ENCODE measurements around the gene PAPPA2.
"Not testable (repeated sequence)": the region's sequence is repeated elsewhere in the genome, so short reads cannot be mapped to it uniquely, and the experiment has no call there.

The PAPPA2 gene

GRCh38 chr1:176634733-176635132 lies 171.8 kb downstream of the PAPPA2 start:
- CTCF ChIA-PET, DNase-seq: not testable (repeated sequence)

GRCh38 chr1:176638713-176639526 lies 175.9 kb downstream of the PAPPA2 start:
- no peak overlapping the region for H3K4me3 Mint-ChIP-seq
- no peaks in the 10 kb centered on the region for H3K4me1 Mint-ChIP-seq
- no peak overlapping the region for H3K27ac Mint-ChIP-seq
- H3K27me3 Mint-ChIP-seq: no peaks in the 10 kb centered on the region
- no peaks in the 10 kb centered on the region for H3K9me3 Mint-ChIP-seq
- CTCF ChIA-PET: no interaction called here
- no peaks in the 10 kb centered on the region for H3K36me3 Mint-ChIP-seq
- DNase-seq: no peak

More at GRCh38 chr1:176634733-176635132, 171.8 kb downstream of the PAPPA2 start:
- H3K27ac Mint-ChIP-seq, H3K27me3 Mint-ChIP-seq, H3K36me3 Mint-ChIP-seq, H3K4me3 Mint-ChIP-seq, H3K9me3 Mint-ChIP-seq, H3K4me1 Mint-ChIP-seq: not testable (repeated sequence)

- Mint-ChIP-seq H3K4me3 (no peak overlapping the region), H3K9me3 (peaks cover 3% of the 10 kb centered on the region), H3K27ac (no peak overlapping the region), H3K4me1 (no peaks in the 10 kb centered on the region), H3K36me3 (no peaks in the 10 kb centered on the region), H3K27me3 (no peaks in the 10 kb centered on the region)
- CTCF ChIA-PET: no interaction called here
- DNase-seq: no peak
Measured at GRCh38 chr1:176643536-176643935, 180.6 kb downstream of the PAPPA2 start.

GRCh38 chr1:176648556-176648955 lies 185.6 kb downstream of the PAPPA2 start:
- CTCF ChIA-PET: no interaction called here
- H3K36me3 Mint-ChIP-seq: no peaks in the 10 kb centered on the region
- H3K4me3 Mint-ChIP-seq: no peak overlapping the region
- H3K27ac Mint-ChIP-seq: no peak overlapping the region
- no peak for DNase-seq
- H3K27me3 Mint-ChIP-seq: no peaks in the 10 kb centered on the region
- peaks cover 11% of the 10 kb centered on the region for H3K9me3 Mint-ChIP-seq
- H3K4me1 Mint-ChIP-seq: no peaks in the 10 kb centered on the region

GRCh38 chr1:176656257-176656995 lies 193.5 kb downstream of the PAPPA2 start:
- CTCF ChIA-PET: no interaction called here
- Mint-ChIP-seq H3K9me3 (peaks cover 3% of the 10 kb centered on the region), H3K36me3 (no peaks in the 10 kb centered on the region), H3K4me1 (no peaks in the 10 kb centered on the region), H3K27ac (no peak overlapping the region), H3K4me3 (no peak overlapping the region), H3K27me3 (no peaks in the 10 kb centered on the region)
- DNase-seq: no peak

- Mint-ChIP-seq H3K9me3 (no peaks in the 10 kb centered on the region), H3K4me3 (no peak overlapping the region), H3K36me3 (no peaks in the 10 kb centered on the region), H3K4me1 (no peaks in the 10 kb centered on the region), H3K27me3 (no peaks in the 10 kb centered on the region), H3K27ac (no peak overlapping the region)
- DNase-seq: no peak
- CTCF ChIA-PET: no interaction called here
Measured at GRCh38 chr1:176669782-176670181, 206.8 kb downstream of the PAPPA2 start.

- DNase-seq: no peak
- Mint-ChIP-seq H3K4me1 (no peaks in the 10 kb centered on the region), H3K27ac (no peak overlapping the region), H3K9me3 (no peaks in the 10 kb centered on the region), H3K27me3 (no peaks in the 10 kb centered on the region), H3K4me3 (no peak overlapping the region), H3K36me3 (no peaks in the 10 kb centered on the region)
- CTCF ChIA-PET: no interaction called here
Measured at GRCh38 chr1:176670853-176671252, 207.9 kb downstream of the PAPPA2 start.

- CTCF ChIA-PET: no interaction called here
- H3K4me1 Mint-ChIP-seq: no peaks in the 10 kb centered on the region
- H3K36me3 Mint-ChIP-seq: no peaks in the 10 kb centered on the region
- no peak for DNase-seq
- H3K27ac Mint-ChIP-seq: no peak overlapping the region
- H3K27me3 Mint-ChIP-seq: no peaks in the 10 kb centered on the region
- H3K9me3 Mint-ChIP-seq: no peaks in the 10 kb centered on the region
- H3K4me3 Mint-ChIP-seq: no peak overlapping the region
Measured at GRCh38 chr1:176682830-176683535, 220.0 kb downstream of the PAPPA2 start.

GRCh38 chr1:176691251-176692228 lies 228.6 kb downstream of the PAPPA2 start:
- no peaks in the 10 kb centered on the region for H3K36me3 Mint-ChIP-seq
- H3K27me3 Mint-ChIP-seq: no peaks in the 10 kb centered on the region
- H3K4me3 Mint-ChIP-seq: no peak overlapping the region
- no peaks in the 10 kb centered on the region for H3K9me3 Mint-ChIP-seq
- no peaks in the 10 kb centered on the region for H3K4me1 Mint-ChIP-seq
- CTCF ChIA-PET: interaction anchor here (0.7 to 3.2 kb wide), 5 partner anchors 9 to 316 kb away, joined by 3 to 34 read pairs (median 3); no protein-coding TSS in a partner anchor
- peak; percentile 22 for DNase-seq
- no peak overlapping the region for H3K27ac Mint-ChIP-seq

GRCh38 chr1:176692431-176692830 lies 229.5 kb downstream of the PAPPA2 start:
- Mint-ChIP-seq H3K4me3 (no peak overlapping the region), H3K4me1 (no peaks in the 10 kb centered on the region), H3K27ac (no peak overlapping the region), H3K27me3 (no peaks in the 10 kb centered on the region), H3K9me3 (no peaks in the 10 kb centered on the region), H3K36me3 (no peaks in the 10 kb centered on the region)
- CTCF ChIA-PET: interaction anchor here (0.9 to 3.2 kb wide), 2 partner anchors 8 to 132 kb away, joined by 3 to 34 read pairs; no protein-coding TSS in a partner anchor
- DNase-seq: no peak

- CTCF ChIA-PET: interaction anchor here (3.2 kb wide), 1 partner anchor 133 kb away, joined by 34 read pairs; no protein-coding TSS in a partner anchor
- Mint-ChIP-seq H3K27me3 (no peaks in the 10 kb centered on the region), H3K4me1 (no peaks in the 10 kb centered on the region), H3K4me3 (no peak overlapping the region), H3K36me3 (no peaks in the 10 kb centered on the region), H3K9me3 (no peaks in the 10 kb centered on the region), H3K27ac (no peak overlapping the region)
- DNase-seq: no peak
Measured at GRCh38 chr1:176692988-176693696, 230.2 kb downstream of the PAPPA2 start.

- Mint-ChIP-seq H3K9me3 (no peaks in the 10 kb centered on the region), H3K4me3 (no peak overlapping the region), H3K27me3 (no peaks in the 10 kb centered on the region), H3K27ac (no peak overlapping the region), H3K4me1 (no peaks in the 10 kb centered on the region), H3K36me3 (no peaks in the 10 kb centered on the region)
- CTCF ChIA-PET: no interaction called here
- DNase-seq: no peak
Measured at GRCh38 chr1:176693697-176694329, 230.8 kb downstream of the PAPPA2 start.

- no peaks in the 10 kb centered on the region for H3K36me3 Mint-ChIP-seq
- H3K27ac Mint-ChIP-seq: no peak overlapping the region
- no peaks in the 10 kb centered on the region for H3K9me3 Mint-ChIP-seq
- H3K4me1 Mint-ChIP-seq: no peaks in the 10 kb centered on the region
- H3K4me3 Mint-ChIP-seq: no peak overlapping the region
- no peak for DNase-seq
- H3K27me3 Mint-ChIP-seq: no peaks in the 10 kb centered on the region
- CTCF ChIA-PET: interaction anchor here (1.3 kb wide), 1 partner anchor 319 kb away, joined by 4 read pairs; no protein-coding TSS in a partner anchor
Measured at GRCh38 chr1:176694713-176695112, 231.7 kb downstream of the PAPPA2 start.
